HepG2 (cell line): ENCODE measurements around the gene SNX10. TPM values are rescaled to one million over a fixed set of nuclear protein-coding genes. Genes with fewer than 3 reads are reported as not detected.

ENCODE experiments used
- ARNTL ChIP-seq: sonication (generic); formaldehyde crosslinking; IDR thresholded peaks from 2 replicates; pipeline ENCODE4 v1.4.0; 2020; ENCODE audit warnings: mild to moderate bottlenecking, missing genetic modification reagents
- CBFB ChIP-seq: sonication (generic); formaldehyde crosslinking; IDR thresholded peaks from 2 replicates; pipeline ENCODE4 v1.4.0; 2020; ENCODE audit warnings: missing genetic modification reagents
- ESRRA ChIP-seq: sonication (generic); formaldehyde crosslinking; IDR thresholded peaks from 2 replicates; pipeline ENCODE4 v1.5.1; 2020; ENCODE audit warnings: mild to moderate bottlenecking, low read depth, missing genetic modification reagents
- HMG20B ChIP-seq: conservative IDR thresholded peaks from 2 replicates; pipeline ENCODE4 v1.6.1; 2016; ENCODE audit warnings: missing genetic modification reagents, missing compliant biosample characterization
- KLF16 ChIP-seq, 2 experiments: sonication (generic) in 1 of 2; formaldehyde crosslinking in 1 of 2; IDR thresholded peaks; 2 replicates each; pipeline versions ENCODE4 v1.6.1 to v1.8.0; 2016 to 2023; ENCODE audit warnings: missing genetic modification reagents in 2 of 2, missing compliant biosample characterization in 1 of 2
- LCORL ChIP-seq, 2 experiments: fragments of 450-650 bp in 1 of 2; sonication (generic) in 1 of 2; formaldehyde crosslinking in 1 of 2; IDR thresholded peaks; 2 replicates each; pipeline versions ENCODE4 v1.5.0 to v1.6.1; 2017 to 2020; ENCODE audit warnings: antibody characterized with exemption in 1 of 2, missing genetic modification reagents in 1 of 2
- SKI ChIP-seq: fragments of 450-650 bp; IDR thresholded peaks from one replicate; pipeline ENCODE4 v1.6.1; 2018; ENCODE audit warnings: mild to moderate bottlenecking; ENCODE audit not compliant: partially characterized antibody
- STAG1 ChIP-seq: sonication (generic); formaldehyde crosslinking; IDR thresholded peaks from 2 replicates; pipeline ENCODE4 v1.4.0; 2020; ENCODE audit warnings: missing genetic modification reagents
- ZBTB42 ChIP-seq: sonication (generic); formaldehyde crosslinking; IDR thresholded peaks from 2 replicates; pipeline ENCODE4 v1.5.0; 2020; ENCODE audit warnings: mild to moderate bottlenecking, missing genetic modification reagents
- ZNF24 ChIP-seq: fragments of 450-650 bp; IDR thresholded peaks from 2 replicates; pipeline ENCODE4 v1.6.1; 2017; ENCODE audit warnings: antibody characterized with exemption, mild to moderate bottlenecking
- ZNF614 ChIP-seq: IDR thresholded peaks from 2 replicates; pipeline ENCODE4 v1.6.1; 2018; ENCODE audit warnings: missing biosample characterization, missing genetic modification reagents, inconsistent platforms, borderline replicate concordance
- polyA plus RNA-seq, 8 experiments: library from polyadenylated mRNA; depleted of rRNA in 3 of 8; stranded (reverse) in 7 of 8; unstranded in 1 of 8; fragments of >200 nt; fragmentation: Illumina TruSeq in 4 of 8; extraction: Trizol in 4 of 8; gene quantifications; 2 replicates each; pipeline versions ENCODE4 v1.2.1 to v1.2.3, GENCODE V29; 2011 to 2016; ENCODE audit warnings: low read depth in 4 of 8, missing spikeins in 1 of 8, mixed read lengths in 1 of 8; ENCODE audit not compliant: insufficient read depth in 1 of 8
- total RNA-seq, 5 experiments: library from RNA; depleted of rRNA; stranded (reverse); fragments of >200 nt; fragmentation: Illumina TruSeq; extraction: Trizol; gene quantifications; 2 replicates each; pipeline ENCODE4 v1.2.3, GENCODE V29; 2016; ENCODE audit warnings: low read depth in 1 of 5
- TF ChIP-seq, protein P1 (sequence below): IDR thresholded peaks from 2 replicates; pipeline ENCODE4 v1.6.1; 2012; ENCODE audit warnings: low read length, improper control_type of control experiment
- TF ChIP-seq, protein P2 (sequence below): sonication (generic); formaldehyde crosslinking; IDR thresholded peaks from 2 replicates; pipeline ENCODE4 v1.5.0; 2020; ENCODE audit warnings: missing genetic modification reagents
- TF ChIP-seq, protein P3 (sequence below): sonication (generic); formaldehyde crosslinking; IDR thresholded peaks from 2 replicates; pipeline ENCODE4 v1.8.0; 2022; ENCODE audit warnings: missing genetic modification reagents, low read depth, mild to moderate bottlenecking, borderline replicate concordance
- TF ChIP-seq, protein P4 (sequence below): IDR thresholded peaks from 2 replicates; pipeline ENCODE4 v1.6.1; 2016; ENCODE audit warnings: mild to moderate bottlenecking, missing biosample characterization, missing genetic modification reagents
- TF ChIP-seq, protein P5 (sequence below): sonication (generic); formaldehyde crosslinking; IDR thresholded peaks from 2 replicates; pipeline ENCODE4 v1.9.0; 2021; ENCODE audit warnings: missing genetic modification reagents, mild to moderate bottlenecking, borderline replicate concordance
- TF ChIP-seq, protein P6 (sequence below): sonication (generic); formaldehyde crosslinking; IDR thresholded peaks from 2 replicates; pipeline ENCODE4 v1.5.0; 2020; ENCODE audit warnings: mild to moderate bottlenecking, missing genetic modification reagents

SNX10 gene
- total and polyA plus RNA-seq, 2 of the 13 experiments (the other 11 are each of a cell fraction or from before 2014, with no cell fraction given), result 26.0 to 27.6 TPM

DNA sequence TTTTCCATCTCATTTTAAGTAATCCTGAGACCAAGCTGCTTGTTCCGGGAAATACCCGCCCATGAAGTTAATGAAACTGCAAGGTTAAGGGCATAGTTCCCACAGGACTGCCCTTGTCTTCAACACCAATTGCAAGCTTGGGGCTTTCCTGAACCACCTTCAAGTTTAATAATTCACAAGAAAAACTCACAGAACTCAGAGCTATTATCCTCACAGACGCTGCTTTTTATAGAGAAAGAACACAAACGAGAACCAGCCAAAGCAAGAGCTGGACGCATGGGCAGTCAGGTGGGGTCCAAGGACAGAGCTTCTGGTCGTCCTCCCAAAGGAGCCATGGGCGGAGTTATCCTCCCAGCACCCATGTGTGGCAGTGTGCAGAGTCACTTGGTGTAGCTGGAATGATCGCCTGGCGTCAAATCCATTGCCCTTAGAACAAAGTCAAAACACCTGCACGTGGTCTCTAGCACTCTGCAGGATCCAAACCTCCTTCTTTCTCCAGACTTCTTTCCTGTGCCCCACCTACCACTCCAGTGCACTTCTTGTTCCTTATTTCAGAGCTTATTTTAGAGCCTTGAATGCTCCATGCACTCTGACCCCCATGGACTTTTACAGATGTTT, 56.7 kb downstream of the SNX10 start (continued):
- TF ChIP-seq, protein P1, sequence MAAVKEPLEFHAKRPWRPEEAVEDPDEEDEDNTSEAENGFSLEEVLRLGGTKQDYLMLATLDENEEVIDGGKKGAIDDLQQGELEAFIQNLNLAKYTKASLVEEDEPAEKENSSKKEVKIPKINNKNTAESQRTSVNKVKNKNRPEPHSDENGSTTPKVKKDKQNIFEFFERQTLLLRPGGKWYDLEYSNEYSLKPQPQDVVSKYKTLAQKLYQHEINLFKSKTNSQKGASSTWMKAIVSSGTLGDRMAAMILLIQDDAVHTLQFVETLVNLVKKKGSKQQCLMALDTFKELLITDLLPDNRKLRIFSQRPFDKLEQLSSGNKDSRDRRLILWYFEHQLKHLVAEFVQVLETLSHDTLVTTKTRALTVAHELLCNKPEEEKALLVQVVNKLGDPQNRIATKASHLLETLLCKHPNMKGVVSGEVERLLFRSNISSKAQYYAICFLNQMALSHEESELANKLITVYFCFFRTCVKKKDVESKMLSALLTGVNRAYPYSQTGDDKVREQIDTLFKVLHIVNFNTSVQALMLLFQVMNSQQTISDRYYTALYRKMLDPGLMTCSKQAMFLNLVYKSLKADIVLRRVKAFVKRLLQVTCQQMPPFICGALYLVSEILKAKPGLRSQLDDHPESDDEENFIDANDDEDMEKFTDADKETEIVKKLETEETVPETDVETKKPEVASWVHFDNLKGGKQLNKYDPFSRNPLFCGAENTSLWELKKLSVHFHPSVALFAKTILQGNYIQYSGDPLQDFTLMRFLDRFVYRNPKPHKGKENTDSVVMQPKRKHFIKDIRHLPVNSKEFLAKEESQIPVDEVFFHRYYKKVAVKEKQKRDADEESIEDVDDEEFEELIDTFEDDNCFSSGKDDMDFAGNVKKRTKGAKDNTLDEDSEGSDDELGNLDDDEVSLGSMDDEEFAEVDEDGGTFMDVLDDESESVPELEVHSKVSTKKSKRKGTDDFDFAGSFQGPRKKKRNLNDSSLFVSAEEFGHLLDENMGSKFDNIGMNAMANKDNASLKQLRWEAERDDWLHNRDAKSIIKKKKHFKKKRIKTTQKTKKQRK, result no peak
- TF ChIP-seq SKI, result peak; percentile 77
- TF ChIP-seq ARNTL (CRISPR knock-in tag), result peak; percentile 59
- TF ChIP-seq, protein P2, sequence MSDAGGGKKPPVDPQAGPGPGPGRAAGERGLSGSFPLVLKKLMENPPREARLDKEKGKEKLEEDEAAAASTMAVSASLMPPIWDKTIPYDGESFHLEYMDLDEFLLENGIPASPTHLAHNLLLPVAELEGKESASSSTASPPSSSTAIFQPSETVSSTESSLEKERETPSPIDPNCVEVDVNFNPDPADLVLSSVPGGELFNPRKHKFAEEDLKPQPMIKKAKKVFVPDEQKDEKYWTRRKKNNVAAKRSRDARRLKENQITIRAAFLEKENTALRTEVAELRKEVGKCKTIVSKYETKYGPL, result 0 out of 2 replicates have a peak, but pooled peaks have one; percentile 30
- no peak for TF ChIP-seq ZBTB42 (CRISPR knock-in tag)
- TF ChIP-seq, protein P3, sequence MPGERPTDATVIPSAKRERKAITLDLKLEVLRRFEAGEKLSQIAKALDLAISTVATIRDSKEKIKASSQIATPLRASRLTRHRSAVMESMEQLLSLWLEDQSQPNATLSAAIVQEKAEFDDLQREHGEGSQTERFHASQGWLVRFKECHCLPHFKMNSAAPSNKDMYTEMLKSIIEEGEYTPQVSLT, result no peak
- TF ChIP-seq ZNF614 (CRISPR knock-in tag), result peak; percentile 32; the same call in 1 of the 2 replicates
- TF ChIP-seq, protein P4, sequence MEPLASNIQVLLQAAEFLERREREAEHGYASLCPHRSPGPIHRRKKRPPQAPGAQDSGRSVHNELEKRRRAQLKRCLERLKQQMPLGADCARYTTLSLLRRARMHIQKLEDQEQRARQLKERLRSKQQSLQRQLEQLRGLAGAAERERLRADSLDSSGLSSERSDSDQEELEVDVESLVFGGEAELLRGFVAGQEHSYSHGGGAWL (CRISPR knock-in tag), result no peak
- no peak; the same call in 1 of the 2 replicates for TF ChIP-seq STAG1
- TF ChIP-seq, protein P5, sequence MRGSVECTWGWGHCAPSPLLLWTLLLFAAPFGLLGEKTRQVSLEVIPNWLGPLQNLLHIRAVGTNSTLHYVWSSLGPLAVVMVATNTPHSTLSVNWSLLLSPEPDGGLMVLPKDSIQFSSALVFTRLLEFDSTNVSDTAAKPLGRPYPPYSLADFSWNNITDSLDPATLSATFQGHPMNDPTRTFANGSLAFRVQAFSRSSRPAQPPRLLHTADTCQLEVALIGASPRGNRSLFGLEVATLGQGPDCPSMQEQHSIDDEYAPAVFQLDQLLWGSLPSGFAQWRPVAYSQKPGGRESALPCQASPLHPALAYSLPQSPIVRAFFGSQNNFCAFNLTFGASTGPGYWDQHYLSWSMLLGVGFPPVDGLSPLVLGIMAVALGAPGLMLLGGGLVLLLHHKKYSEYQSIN (CRISPR knock-in tag), result no peak
- TF ChIP-seq, protein P6, sequence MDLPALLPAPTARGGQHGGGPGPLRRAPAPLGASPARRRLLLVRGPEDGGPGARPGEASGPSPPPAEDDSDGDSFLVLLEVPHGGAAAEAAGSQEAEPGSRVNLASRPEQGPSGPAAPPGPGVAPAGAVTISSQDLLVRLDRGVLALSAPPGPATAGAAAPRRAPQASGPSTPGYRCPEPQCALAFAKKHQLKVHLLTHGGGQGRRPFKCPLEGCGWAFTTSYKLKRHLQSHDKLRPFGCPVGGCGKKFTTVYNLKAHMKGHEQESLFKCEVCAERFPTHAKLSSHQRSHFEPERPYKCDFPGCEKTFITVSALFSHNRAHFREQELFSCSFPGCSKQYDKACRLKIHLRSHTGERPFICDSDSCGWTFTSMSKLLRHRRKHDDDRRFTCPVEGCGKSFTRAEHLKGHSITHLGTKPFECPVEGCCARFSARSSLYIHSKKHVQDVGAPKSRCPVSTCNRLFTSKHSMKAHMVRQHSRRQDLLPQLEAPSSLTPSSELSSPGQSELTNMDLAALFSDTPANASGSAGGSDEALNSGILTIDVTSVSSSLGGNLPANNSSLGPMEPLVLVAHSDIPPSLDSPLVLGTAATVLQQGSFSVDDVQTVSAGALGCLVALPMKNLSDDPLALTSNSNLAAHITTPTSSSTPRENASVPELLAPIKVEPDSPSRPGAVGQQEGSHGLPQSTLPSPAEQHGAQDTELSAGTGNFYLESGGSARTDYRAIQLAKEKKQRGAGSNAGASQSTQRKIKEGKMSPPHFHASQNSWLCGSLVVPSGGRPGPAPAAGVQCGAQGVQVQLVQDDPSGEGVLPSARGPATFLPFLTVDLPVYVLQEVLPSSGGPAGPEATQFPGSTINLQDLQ, result no peak
- TF ChIP-seq ZNF24, result no peak
- 0 out of 2 replicates have a peak, but pooled peaks have one; percentile 13 for TF ChIP-seq HMG20B (CRISPR knock-in tag)
- no peak for TF ChIP-seq LCORL (IDR thresholded peaks at IDR 0.05)
- TF ChIP-seq LCORL (CRISPR knock-in tag; IDR thresholded peaks at IDR 0.05), result peak; percentile 48; the same call in 1 of the 2 replicates
- peak in 1 of 2 experiments; percentile 12; a peak in 1 of 4 replicates for TF ChIP-seq KLF16 (CRISPR knock-in tag; IDR thresholded peaks at IDR 0.05)
- no peak for TF ChIP-seq CBFB
- peak; percentile 67 for TF ChIP-seq ESRRA (CRISPR knock-in tag)
